Pericardium fibroblast (primary cell): ENCODE results near the gene DDHD1. TPM values are rescaled to one million over a fixed set of nuclear protein-coding genes. Genes with fewer than 3 reads are reported as not detected.

Experiments
- total RNA-seq: library from RNA; depleted of rRNA; stranded (reverse); fragments of >200 nt; gene quantifications from 2 replicates; pipeline ENCODE4 v1.2.3, GENCODE V29; 2015

DDHD1 gene
- 3.9 and 7.9 TPM in 2 replicates for total RNA-seq

GRCh38 chr14:53152887-53153701, at the start of gene DDHD1:
Gene DDHD1 (minus strand): TSS chr14:53153323. CDS start chr14:53153098, 225 bp downstream.

Other genes starting within 250 kb of the DDHD1 start
- 138 and 201 TPM in 2 replicates for gene FERMT2, start 202.3 kb downstream of the DDHD1 start, total RNA-seq